Activated naive CD4-positive, alpha-beta T cell treated with anti-CD3 and anti-CD28 coated beads, Interleukin-2, amount 10 ng/mL, durations not matched to agents 7 days and 5 days (primary cell): Measurements from ENCODE around the gene WBP11.
"Not testable (repeated sequence)": the region's sequence is repeated elsewhere in the genome, so short reads cannot be mapped to it uniquely, and the experiment has no call there.

Experiments used
- CTCF ChIA-PET: fragments of 350-600 bp; sonication (Branson Sonifier 250); formaldehyde crosslinking; loops from one replicate; lab custom pipeline; 2021; ENCODE audit warnings: antibody characterized with exemption; lab: Charles Lee
- DNase-seq: peaks from one replicate; pipeline ENCODE4 v3.0.0-alpha.2; 2020
- H3K27ac Mint-ChIP-seq: one replicate; pipeline ENCODE4 v1.8.0; 2021; ENCODE audit warnings: mild to moderate bottlenecking, moderate library complexity, mixed read lengths
- H3K27me3 Mint-ChIP-seq: one replicate; pipeline ENCODE4 v1.8.0; 2021; ENCODE audit warnings: mild to moderate bottlenecking, mixed read lengths
- H3K36me3 Mint-ChIP-seq: one replicate; pipeline ENCODE4 v1.8.0; 2021; ENCODE audit warnings: mixed read lengths
- H3K4me1 Mint-ChIP-seq: one replicate; pipeline ENCODE4 v1.8.0; 2021; ENCODE audit warnings: mixed read lengths
- H3K4me3 Mint-ChIP-seq: one replicate; pipeline ENCODE4 v1.8.0; 2021; ENCODE audit warnings: mild to moderate bottlenecking, moderate library complexity, mixed read lengths
- H3K9me3 Mint-ChIP-seq: one replicate; pipeline ENCODE4 v1.8.0; 2021; ENCODE audit warnings: mixed read lengths

The WBP11 gene

DNA sequence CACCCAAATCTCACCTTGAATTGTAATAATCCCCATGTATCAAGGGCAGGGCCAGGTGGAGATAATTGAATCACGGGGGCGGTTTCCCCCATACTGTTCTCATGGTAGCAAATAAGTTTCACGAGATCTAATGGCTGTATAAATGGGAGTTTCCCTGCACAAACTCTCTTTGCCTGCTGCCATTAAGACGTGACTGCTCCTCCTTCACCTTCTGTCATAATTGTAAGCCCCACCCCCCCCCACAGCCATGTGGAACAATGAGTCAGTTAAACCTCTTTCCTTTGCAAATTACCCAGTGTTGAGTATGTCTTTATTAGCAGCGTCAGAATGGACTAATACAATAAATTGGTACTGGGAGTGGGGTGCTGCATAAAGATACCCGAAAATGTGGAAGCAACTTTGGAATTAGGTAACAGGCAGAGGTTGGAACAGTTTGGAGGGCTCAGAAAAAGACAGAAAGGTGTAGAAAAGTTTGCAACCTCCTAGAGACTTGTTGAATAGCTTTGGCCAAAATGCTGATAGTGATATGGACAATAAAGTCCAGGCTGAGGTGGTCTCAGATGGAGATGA, 43.5 kb downstream of the WBP11 start:
- Mint-ChIP-seq H3K36me3 (peaks cover 36% of the 10 kb centered on the region), H3K9me3 (peaks cover 15% of the 10 kb centered on the region)
- H3K27ac Mint-ChIP-seq, H3K27me3 Mint-ChIP-seq, H3K4me1 Mint-ChIP-seq, DNase-seq, H3K4me3 Mint-ChIP-seq: not testable (repeated sequence)
- CTCF ChIA-PET, result interaction anchor here (1.2 kb wide), 1 partner anchor 9 kb away, joined by 3 read pairs; no protein-coding TSS in a partner anchor

DNA sequence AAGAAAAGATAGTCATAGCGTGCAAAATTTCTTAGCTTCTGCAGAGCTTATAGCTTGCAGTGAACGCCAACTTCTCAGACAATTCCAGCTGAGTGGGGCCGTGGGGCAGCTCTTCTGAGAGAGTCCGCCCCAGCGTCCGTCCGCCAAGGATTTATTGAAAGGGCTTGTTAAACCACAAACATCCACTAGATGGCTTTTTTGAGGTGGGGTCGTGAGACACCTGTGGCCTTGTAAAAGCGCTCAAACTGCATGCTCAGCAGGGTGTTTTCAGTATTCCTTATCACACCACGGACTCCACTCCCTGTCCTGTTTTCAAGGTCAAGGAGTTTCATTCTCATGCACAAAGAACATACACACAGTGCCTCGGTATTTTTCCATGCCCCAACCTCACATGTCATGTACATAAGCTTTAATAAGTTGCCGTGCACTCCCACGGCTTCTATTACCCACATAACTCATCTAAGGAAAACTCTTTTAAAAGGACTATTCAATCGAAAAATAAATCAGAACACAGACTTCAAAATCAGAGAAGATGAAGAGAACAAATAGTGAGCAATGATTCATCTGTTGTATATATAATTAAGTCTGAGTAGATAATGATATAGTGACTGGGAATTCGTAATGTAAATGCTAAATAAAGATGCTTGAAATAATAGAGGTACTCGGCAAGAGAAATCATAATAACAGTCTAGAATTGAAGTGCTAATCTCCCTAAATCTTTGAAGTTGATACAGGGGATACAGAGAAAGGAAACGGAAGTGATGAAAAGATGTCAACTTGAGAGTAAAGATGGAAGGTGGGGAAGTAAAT, 46.7 kb downstream of the WBP11 start:
- H3K9me3 Mint-ChIP-seq, result peaks cover 12% of the 10 kb centered on the region
- H3K4me3 Mint-ChIP-seq, result no peak overlapping the region
- CTCF ChIA-PET, result no interaction called here
- no peak for DNase-seq
- no peaks in the 10 kb centered on the region for H3K27me3 Mint-ChIP-seq
- H3K4me1 Mint-ChIP-seq, result peaks cover 8% of the 10 kb centered on the region
- H3K36me3 Mint-ChIP-seq, result peaks cover 21% of the 10 kb centered on the region
- H3K27ac Mint-ChIP-seq, result no peak overlapping the region

DNA sequence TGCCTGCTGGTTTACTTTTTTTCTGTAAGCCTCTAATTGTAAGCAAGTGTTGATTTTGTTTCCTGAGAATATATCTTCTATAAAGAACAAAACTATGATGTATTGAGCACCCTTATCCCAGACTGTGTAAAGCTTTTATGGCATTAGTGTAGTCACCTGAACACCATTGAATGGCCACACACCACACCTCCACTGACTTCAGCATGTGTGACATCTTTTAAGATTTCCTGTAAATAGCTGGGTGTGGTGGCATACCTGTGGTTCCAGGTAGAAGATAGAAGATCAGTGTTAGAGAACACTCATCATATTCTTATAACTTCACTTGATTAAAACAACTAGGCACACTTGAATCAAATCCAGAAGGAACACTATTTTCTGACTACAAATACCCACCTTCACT, 51.3 kb downstream of the WBP11 start:
- DNase-seq, result no peak
- Mint-ChIP-seq H3K27me3 (no peaks in the 10 kb centered on the region), H3K9me3 (peaks cover 5% of the 10 kb centered on the region), H3K27ac (no peak overlapping the region), H3K36me3 (peaks cover 5% of the 10 kb centered on the region), H3K4me1 (peaks cover 12% of the 10 kb centered on the region), H3K4me3 (no peak overlapping the region)
- CTCF ChIA-PET, result no interaction called here

DNA sequence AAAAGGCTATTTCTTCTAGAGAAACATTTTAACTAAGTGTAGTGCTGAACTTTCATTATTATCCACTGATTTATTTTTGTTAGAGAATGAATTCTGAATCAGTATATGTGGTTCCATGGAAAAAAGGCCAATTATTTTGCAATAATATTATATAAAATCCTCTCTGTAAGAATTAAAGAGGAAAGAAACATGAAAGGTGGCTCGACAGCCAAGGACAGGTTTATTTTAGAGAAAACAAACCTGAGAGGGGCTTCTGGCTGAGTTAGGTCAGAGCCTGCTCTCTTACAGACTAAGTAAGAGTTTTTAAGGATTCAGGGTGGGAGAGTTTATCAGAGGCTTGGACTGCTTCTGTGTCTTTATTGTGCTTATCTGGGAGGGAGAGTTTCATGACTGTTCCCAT, 60.2 kb downstream of the WBP11 start:
- Mint-ChIP-seq H3K9me3 (peaks cover 15% of the 10 kb centered on the region), H3K36me3 (peaks cover 15% of the 10 kb centered on the region), H3K4me1 (peaks cover 5% of the 10 kb centered on the region), H3K27me3 (no peaks in the 10 kb centered on the region), H3K4me3 (no peak overlapping the region), H3K27ac (no peak overlapping the region)
- CTCF ChIA-PET, result no interaction called here
- no peak for DNase-seq

DNA sequence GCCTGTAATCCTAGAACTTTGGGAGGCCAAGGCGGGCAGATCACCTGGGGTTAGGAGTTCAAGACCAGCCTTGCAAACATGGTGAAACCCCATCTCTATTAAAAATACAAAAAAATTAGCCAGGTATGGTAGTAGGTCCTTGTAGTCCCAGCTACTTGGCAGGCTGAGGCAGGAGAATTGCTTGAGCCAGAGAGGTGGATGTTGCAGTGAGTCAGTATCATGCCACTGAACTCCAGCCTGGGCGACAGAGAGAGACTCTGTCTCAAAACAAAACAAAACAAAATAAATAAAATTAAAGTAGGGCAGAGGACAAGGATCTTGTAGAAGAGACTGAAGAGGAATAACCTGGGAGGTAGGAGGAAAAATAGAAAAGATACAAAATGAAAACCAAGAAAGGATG, 61.3 kb downstream of the WBP11 start:
- H3K27me3 Mint-ChIP-seq, result no peaks in the 10 kb centered on the region
- H3K36me3 Mint-ChIP-seq, result peaks cover 10% of the 10 kb centered on the region
- peaks cover 10% of the 10 kb centered on the region for H3K9me3 Mint-ChIP-seq
- H3K4me1 Mint-ChIP-seq, result peaks cover under 1% of the 10 kb centered on the region
- CTCF ChIA-PET, result no interaction called here
- H3K4me3 Mint-ChIP-seq, result no peak overlapping the region
- DNase-seq, result no peak
- H3K27ac Mint-ChIP-seq, result no peak overlapping the region

DNA sequence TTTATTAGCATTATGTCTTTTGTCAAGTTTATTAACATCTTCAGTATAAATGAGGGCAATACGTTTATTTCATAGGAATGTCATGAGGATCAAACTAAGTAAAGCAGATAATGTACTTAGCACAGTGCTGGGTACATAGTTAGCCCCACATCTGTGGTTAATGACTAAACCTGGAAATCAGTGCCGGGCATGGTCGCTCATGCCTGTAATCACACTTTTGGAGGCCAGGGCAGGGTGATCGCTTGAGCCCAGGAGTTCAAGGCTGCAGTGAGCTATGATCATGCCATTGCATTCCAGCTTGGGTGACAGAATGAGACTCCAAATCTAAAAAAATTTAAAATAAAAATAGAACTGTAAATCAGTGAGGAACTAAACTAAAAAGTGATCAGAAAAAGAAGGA, 62.1 kb downstream of the WBP11 start:
- Mint-ChIP-seq H3K4me3 (no peak overlapping the region), H3K27me3 (no peaks in the 10 kb centered on the region), H3K9me3 (peaks cover 8% of the 10 kb centered on the region), H3K27ac (no peak overlapping the region), H3K4me1 (no peaks in the 10 kb centered on the region), H3K36me3 (peaks cover 6% of the 10 kb centered on the region)
- no peak for DNase-seq
- CTCF ChIA-PET, result no interaction called here

DNA sequence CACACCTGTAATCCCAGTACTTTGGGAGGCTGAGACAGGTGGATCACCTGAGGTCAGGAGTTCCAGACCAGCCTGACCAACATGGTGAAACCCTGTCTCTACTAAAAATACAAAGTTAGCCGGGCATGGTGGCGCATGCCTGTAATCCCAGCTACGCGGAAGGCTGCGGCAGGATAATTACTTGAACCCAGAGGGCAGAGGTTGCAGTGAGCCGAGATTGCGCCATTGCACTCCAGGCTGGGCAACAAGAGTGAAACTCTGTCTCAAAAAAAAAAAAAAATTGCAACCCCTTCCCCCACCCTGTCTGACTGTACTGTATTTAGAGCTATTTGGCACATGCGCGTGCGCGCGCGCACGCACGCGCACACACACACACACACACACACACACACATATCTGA, 66.8 kb downstream of the WBP11 start:
- H3K36me3 Mint-ChIP-seq, DNase-seq, CTCF ChIA-PET, H3K27ac Mint-ChIP-seq, H3K4me3 Mint-ChIP-seq, H3K27me3 Mint-ChIP-seq, H3K9me3 Mint-ChIP-seq, H3K4me1 Mint-ChIP-seq: not testable (repeated sequence)
